ENCODE results near the gene FGFBP1.

DNA sequence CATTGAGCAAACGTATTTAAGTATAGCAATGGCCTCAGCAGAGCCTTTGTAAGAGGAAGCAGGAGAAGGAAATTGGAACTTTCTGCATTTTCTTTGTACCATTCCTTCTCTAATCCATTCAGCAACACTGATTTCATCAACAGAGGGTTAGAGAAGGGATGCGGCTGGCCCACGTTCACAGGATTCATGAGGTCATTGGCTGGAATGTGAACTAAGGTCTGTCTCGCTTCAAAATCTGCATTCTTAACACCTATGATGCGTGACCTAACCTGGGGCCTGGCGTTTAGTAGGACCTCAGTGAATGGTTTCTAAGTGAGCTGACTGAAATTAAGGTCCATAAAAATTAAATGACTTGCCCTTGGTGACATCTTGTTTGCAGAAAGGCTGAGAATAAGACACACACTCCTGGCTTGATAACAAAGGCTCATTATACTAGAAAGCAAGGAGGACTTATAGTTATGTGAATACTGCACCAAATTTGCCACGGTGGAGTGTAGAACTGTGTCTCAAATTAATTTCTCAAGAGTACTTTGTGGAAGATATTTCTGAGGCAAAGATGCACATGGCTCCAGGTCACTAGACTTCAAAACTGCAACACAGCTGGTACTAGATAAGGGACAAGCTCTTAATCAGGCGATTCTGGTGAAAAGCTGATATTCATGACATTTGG, 25.4 kb downstream of the FGFBP1 start:
- TF ChIP-seq ZNF785 (CRISPR knock-in tag; IDR thresholded peaks at IDR 0.05) (no peak), ATF1 (CRISPR knock-in tag; IDR thresholded peaks at IDR 0.05) (no peak), ATF1 (tag; IDR thresholded peaks at IDR 0.05) (no peak), SMARCE1 (IDR thresholded peaks at IDR 0.05) (no peak)
